Adrenal gland (tissue), 12 donors: ENCODE data around the gene PROKR2. TPM values are rescaled to one million over a fixed set of nuclear protein-coding genes. Genes with fewer than 3 reads are reported as not detected.

Experiments used
- DNase-seq, 7 donors: peaks; one replicate each; pipeline ENCODE4 v3.0.0-alpha.2; 2019 to 2020
- H3K27ac ChIP-seq, 5 donors: fragments of 200-600 bp; sonication (generic) in 4 of 5; 1 replicate in 3 of 5; 2 replicates in 2 of 5; pipeline versions ENCODE4 v1.5.1 to v1.8.0; 2016 to 2020; ENCODE audit warnings: mild to moderate bottlenecking in 1 of 5
- H3K27me3 ChIP-seq: fragments of 200-600 bp; 2 replicates; pipeline ENCODE4 v1.8.0; 2021
- H3K36me3 ChIP-seq, 2 donors: fragments of 200-600 bp; replicated peaks in 1 of 2; 1 replicate in 1 of 2; 2 replicates in 1 of 2; pipeline versions ENCODE4 v1.5.1 to v1.8.0; 2018 to 2022
- H3K4me1 ChIP-seq, 2 donors: fragments of 200-600 bp; replicated peaks in 1 of 2; 1 replicate in 1 of 2; 2 replicates in 1 of 2; pipeline versions ENCODE4 v1.5.1 to v1.8.0; 2018 to 2021
- H3K4me3 ChIP-seq, 4 donors: fragments of 200-600 bp; sonication (generic) in 3 of 4; one replicate each; pipeline ENCODE4 v1.5.1; 2016 to 2018
- H3K9me3 ChIP-seq, 3 donors: fragments of 200-600 bp; sonication (generic) in 1 of 3; replicated peaks in 1 of 3; 1 replicate in 2 of 3; 2 replicates in 1 of 3; pipeline versions ENCODE4 v1.5.1 to v1.8.0; 2016 to 2021
- CTCF ChIP-seq, 6 experiments: fragments of 450-650 bp in 4 of 6; fragments of 200-600 bp in 2 of 6; sonication (generic) in 1 of 6; IDR thresholded peaks; 1 replicate in 5 of 6; 2 replicates in 1 of 6; pipeline versions ENCODE4 v1.5.1 to v1.8.0; 2016 to 2021; ENCODE audit warnings: antibody characterized with exemption in 6 of 6, mild to moderate bottlenecking in 2 of 6, moderate library complexity in 1 of 6
- POLR2A ChIP-seq, 2 donors: fragments of 450-650 bp; IDR thresholded peaks; one replicate each; pipeline ENCODE4 v1.6.1; 2017; ENCODE audit warnings: antibody characterized with exemption in 2 of 2, mild to moderate bottlenecking in 2 of 2, moderate library complexity in 1 of 2
- WGBS, 4 donors: extraction: QIAGEN DNeasy Blood & Tissue Kit in 2 of 4; methylation state at CpG; one replicate each; pipeline versions ENCODE4 v1.1.5 to v1.1.7; 2013 to 2017; 5-methylcytosine and 5-hydroxymethylcytosine counted together
- intact Hi-C, 2 donors: fragments of 100-400 bp; cut with DNase I; formaldehyde crosslinking; loops; one replicate each; pipeline versions ENCODE4 v1.14.1 to v1.15.0; 2022 to 2023
- polyA plus RNA-seq, 3 donors: library from polyadenylated mRNA; stranded (reverse); fragments of 200-250 nt in 2 of 3; fragments of 350-450 nt in 1 of 3; fragmentation: Illumina TruSeq in 1 of 3; extraction: RNeasy Lipid Tissue Mini Kit (QIAGEN cat#74804) in 1 of 3; gene quantifications; one replicate each; pipeline ENCODE4 v1.2.3, GENCODE V29; 2013 to 2014
- total RNA-seq, 9 donors: library from RNA; depleted of rRNA in 4 of 9; stranded (reverse); fragments of >200 nt in 4 of 9; fragments of 120-200 nt in 1 of 9; fragmentation: NEBNext Ultra II Directional in 1 of 9; extraction: Animal tissue kit (Norgen Biotek cat#: 25700) in 1 of 9; gene quantifications; one replicate each; pipeline versions ENCODE4 v1.1.0 to v1.2.4, GENCODE V29; 2013 to 2023
- donor health status: healthy with polysubstance abuse.
- donor health status: Bipolar disorder and iron deficiency.
- donor health status: DM: yes; HTN: yes; CAD: no.
- donor health status: DM: no; HTN: no; CAD: no.
- donor health status: DM: no; HTN: no; CAD: no.
- donor health status: DM: yes; HTN: yes; CAD: no.

The PROKR2 gene
- total and polyA plus RNA-seq, 12 donors: not detected

GRCh38 chr20:5331340-5331739 lies 14.6 kb upstream of the PROKR2 start:
- Histone ChIP-seq H3K27me3 (no peaks in the 10 kb centered on the region), H3K9me3 (no peaks in the 10 kb centered on the region), H3K36me3 (no peaks in the 10 kb centered on the region), H3K4me3 (no peak overlapping the region), H3K27ac (no peak overlapping the region), H3K4me1 (no peaks in the 10 kb centered on the region)
- WGBS, 4 donors: 74 to 84% (median 79%) methylated on average over 3 of the region's 3 CpGs
- intact Hi-C loops: no loop called here
- no peak for DNase-seq
- no peak for TF ChIP-seq CTCF (IDR thresholded peaks at IDR 0.05)
- no peak for TF ChIP-seq POLR2A (IDR thresholded peaks at IDR 0.05)

GRCh38 chr20:5328268-5328667 lies 11.5 kb upstream of the PROKR2 start:
- intact Hi-C loops: no loop called here
- no peak overlapping the region for H3K27ac ChIP-seq
- H3K9me3 ChIP-seq: no peaks in the 10 kb centered on the region
- whole genome bisulfite sequencing, 4 donors: 51 to 68% (median 57%) methylated on average over 3 of the region's 3 CpGs
- TF ChIP-seq POLR2A (IDR thresholded peaks at IDR 0.05) (no peak), CTCF (IDR thresholded peaks at IDR 0.05) (no peak)
- DNase-seq: no peak
- no peak overlapping the region for H3K4me3 ChIP-seq
- no peaks in the 10 kb centered on the region for H3K4me1 ChIP-seq
- no peaks in the 10 kb centered on the region for H3K27me3 ChIP-seq
- H3K36me3 ChIP-seq: no peaks in the 10 kb centered on the region

GRCh38 chr20:5327356-5327755 lies 10.6 kb upstream of the PROKR2 start:
- intact Hi-C loops: no loop called here
- Histone ChIP-seq H3K36me3 (no peaks in the 10 kb centered on the region), H3K4me3 (no peak overlapping the region), H3K4me1 (no peaks in the 10 kb centered on the region), H3K27me3 (no peaks in the 10 kb centered on the region), H3K27ac (no peak overlapping the region), H3K9me3 (no peaks in the 10 kb centered on the region)
- WGBS, 4 donors: 47 to 65% (median 58%) methylated on average over 3 of the region's 3 CpGs
- no peak for TF ChIP-seq CTCF (IDR thresholded peaks at IDR 0.05)
- TF ChIP-seq POLR2A (IDR thresholded peaks at IDR 0.05): no peak
- DNase-seq: no peak

- no peaks in the 10 kb centered on the region for H3K4me1 ChIP-seq
- WGBS, 4 donors: 0 to 2% (median 1%) methylated on average over 13 to 28 of the region's 28 CpGs
- DNase-seq: no peak
- TF ChIP-seq POLR2A (IDR thresholded peaks at IDR 0.05) (no peak), CTCF (IDR thresholded peaks at IDR 0.05) (no peak)
- intact Hi-C loops: no loop called here
- no peaks in the 10 kb centered on the region for H3K36me3 ChIP-seq
- no peak overlapping the region for H3K4me3 ChIP-seq
- H3K27me3 ChIP-seq: peaks cover 22% of the 10 kb centered on the region
- H3K9me3 ChIP-seq: no peaks in the 10 kb centered on the region
- H3K27ac ChIP-seq: no peak overlapping the region
Measured at GRCh38 chr20:5315807-5316187, 957 bp downstream of the PROKR2 start.
